GM19372 (cell line): Measurements from ENCODE around the gene LCN2.

Experiments used
- ATAC-seq: cut with Tn5 transposase; IDR thresholded peaks from one replicate; pipeline ENCODE4 v1.9.1; 2021; ENCODE audit warnings: mild to moderate bottlenecking, low read depth, moderate library complexity; ENCODE audit not compliant: unreplicated experiment

LCN2 gene

GRCh38 chr9:128190516-128191405 lies 41.5 kb downstream of the LCN2 start:
- ATAC-seq: peak; percentile 26

DNA sequence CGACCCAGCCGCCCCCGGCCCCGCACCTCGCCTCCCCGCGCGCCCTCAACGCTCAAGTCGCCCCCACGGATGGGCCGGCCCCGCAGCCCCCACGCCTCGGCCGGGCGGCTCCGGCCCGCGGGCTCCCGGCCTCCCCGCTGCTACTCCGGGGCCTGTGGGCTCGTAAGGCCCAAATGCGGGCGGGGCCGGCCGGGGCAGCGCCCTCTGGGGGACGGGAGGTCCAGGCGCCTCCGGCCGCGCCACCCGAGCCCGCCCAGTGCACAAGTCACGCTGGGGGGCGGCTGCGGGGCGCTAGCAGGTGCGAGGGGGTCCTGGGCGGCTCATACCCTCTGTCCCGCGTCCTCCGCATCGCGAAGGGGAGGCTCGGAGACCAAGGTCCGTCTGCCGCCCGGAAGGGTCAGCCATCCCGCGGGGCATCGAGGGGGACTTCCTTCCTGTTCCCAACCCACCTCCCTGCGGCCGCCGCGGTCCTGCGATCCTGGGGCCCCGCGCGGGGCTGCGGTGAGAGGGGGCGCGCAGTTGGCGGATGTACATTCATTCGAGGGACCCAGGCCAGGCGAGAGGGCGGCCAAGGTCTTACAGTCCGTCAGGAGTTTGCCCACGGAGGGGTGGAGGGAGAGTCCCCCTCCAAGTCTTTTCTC lies 42.3 kb downstream of the LCN2 start, which contains the start of gene CIZ1:
CIZ1 (minus strand) TSS at position 167 of the 641 bp plus-strand sequence. CDS start 715 bp downstream, outside the sequence.
- peak; percentile 90 for ATAC-seq

GRCh38 chr9:128192601-128193371 lies 43.5 kb downstream of the LCN2 start:
- ATAC-seq: no peak

DNA sequence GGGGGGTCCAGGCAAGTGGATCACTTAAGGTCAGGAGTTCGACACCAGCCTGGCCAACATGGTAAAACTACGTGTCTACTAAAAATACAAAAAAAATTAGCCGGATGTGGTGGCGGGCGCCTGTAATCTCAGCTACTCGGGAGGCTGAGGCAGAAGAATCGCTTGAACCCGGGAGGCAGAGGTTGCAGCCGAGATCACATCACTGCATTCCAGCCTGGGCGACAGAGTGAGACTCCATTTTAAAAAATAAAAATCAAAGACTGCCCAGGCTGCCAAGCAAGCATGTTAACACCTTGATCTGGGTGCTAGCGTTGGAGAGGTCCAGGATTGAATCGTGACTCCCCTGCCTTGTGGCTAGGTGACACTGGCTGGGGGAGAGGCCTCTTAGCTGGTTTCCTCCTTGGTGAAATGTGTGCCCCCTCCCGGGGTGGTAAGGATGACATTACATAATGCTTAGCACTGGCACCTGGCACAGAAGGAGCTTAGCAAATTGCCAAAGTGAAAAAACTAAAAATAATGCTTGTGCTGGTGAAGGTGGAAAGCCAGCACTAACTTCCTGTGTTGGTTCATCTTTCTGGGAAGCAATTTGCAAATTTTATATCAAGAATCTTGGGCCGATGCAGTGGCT lies 44.3 kb downstream of the LCN2 start:
- ATAC-seq: no peak

GRCh38 chr9:128201441-128202369 lies 52.5 kb downstream of the LCN2 start:
- no peak for ATAC-seq

DNA sequence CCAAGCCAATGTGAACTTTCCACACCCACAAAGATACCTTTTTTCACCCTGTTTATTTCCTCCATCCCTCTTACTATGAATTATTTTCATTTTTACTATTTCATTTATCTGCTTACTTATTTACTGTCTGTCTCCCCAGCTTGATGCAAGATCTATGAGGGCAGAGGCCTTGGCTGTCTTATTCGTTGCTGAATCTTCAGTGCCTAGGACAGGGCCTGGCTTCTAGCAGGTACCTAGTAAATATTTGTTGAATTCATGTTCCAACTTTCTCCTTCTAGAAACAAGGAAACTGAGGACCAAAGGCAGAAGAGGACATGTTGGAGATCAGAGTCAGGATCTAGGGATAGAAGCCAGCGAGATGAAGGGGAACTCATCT lies 53.4 kb downstream of the LCN2 start:
- ATAC-seq: no peak
